ENCODE data around the gene VSIG10. TPM values are rescaled to one million over a fixed set of nuclear protein-coding genes. Genes with fewer than 3 reads are reported as not detected.

VSIG10 gene, protein sequence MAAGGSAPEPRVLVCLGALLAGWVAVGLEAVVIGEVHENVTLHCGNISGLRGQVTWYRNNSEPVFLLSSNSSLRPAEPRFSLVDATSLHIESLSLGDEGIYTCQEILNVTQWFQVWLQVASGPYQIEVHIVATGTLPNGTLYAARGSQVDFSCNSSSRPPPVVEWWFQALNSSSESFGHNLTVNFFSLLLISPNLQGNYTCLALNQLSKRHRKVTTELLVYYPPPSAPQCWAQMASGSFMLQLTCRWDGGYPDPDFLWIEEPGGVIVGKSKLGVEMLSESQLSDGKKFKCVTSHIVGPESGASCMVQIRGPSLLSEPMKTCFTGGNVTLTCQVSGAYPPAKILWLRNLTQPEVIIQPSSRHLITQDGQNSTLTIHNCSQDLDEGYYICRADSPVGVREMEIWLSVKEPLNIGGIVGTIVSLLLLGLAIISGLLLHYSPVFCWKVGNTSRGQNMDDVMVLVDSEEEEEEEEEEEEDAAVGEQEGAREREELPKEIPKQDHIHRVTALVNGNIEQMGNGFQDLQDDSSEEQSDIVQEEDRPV
- total RNA-seq (2013), result 2.4 TPM
- polyA plus RNA-seq (1 to 10 TPM; 1.5 to 2.3 (median 1.5) TPM), polyA minus RNA-seq (1.8 and 3.0 TPM in 2 replicates), total RNA-seq (0.92 to 7.3 (median 2.6) reads per million in 11 experiments)

DNA sequence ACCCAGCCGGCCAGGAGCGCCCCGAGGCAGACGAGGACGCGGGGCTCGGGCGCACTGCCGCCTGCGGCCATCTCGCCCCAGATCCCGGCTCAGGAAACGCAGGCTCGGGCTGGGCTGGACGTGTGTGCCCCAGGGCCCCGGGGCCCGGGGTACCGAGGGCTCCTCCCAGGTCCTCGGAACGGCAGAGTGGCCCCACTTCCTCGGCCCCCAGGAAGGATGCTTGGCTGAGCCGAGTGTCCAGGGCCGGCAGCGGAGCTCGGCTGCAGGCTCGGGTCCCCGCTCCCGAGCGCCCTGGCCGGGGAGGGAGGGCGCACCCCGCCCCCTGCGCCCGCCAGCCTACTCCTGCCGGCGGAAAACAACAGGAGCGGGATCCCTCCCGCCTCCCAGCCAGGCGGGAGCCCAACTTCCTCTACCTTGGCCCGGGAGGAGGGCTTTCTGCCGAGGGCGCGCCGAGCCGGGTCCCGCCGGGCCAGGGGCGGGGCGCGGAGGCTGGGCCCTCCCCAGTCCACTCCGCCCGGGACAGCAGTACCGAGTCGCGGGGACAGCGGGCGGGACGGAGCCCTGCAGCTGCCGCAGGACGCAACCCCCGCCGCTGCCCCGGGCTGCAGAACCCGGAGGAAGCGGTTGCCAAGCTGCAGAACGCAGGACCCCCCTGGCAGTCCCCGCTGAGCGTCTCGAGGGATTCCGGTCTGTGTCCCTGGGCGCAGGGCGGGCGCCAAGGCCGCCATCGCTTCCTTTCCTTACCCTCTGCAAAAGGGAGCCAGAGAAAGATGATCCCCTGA lies at the start of gene VSIG10:
Gene VSIG10 (minus strand): TSS at position 411 of the 782 bp plus-strand sequence. CDS start 340 bp downstream, at position 71.
- H3K9ac ChIP-seq (ENCODE audit: insufficient read depth, low read length, poor library complexity, severe bottlenecking), result peak within 1 kb of the TSS; percentile 65
- no peaks in the 10 kb centered on the region for H3K9me3 ChIP-seq (replicated peaks in 1 of 2; ENCODE audit: control insufficient read depth in 1 of 2, insufficient read depth in 1 of 2, low read length in 2 of 2)
- no peaks in the 10 kb centered on the region for H4K20me1 ChIP-seq (ENCODE audit: insufficient read depth, low read length)
- peak within 1 kb of the TSS; percentile 92 for H2AFZ ChIP-seq (ENCODE audit: insufficient read depth, low read depth, low read length, poor library complexity, severe bottlenecking)
- H3K4me2 ChIP-seq (replicated peaks; ENCODE audit: extremely low read depth, low read length, poor library complexity, severe bottlenecking), result peak within 1 kb of the TSS; percentile 97
- H3K4me3 ChIP-seq (replicated peaks in 1 of 3; ENCODE audit: low read depth in 2 of 3, low read length in 3 of 3), result peak within 1 kb of the TSS; percentile 49 to 88 (median 68)
- no peak within 1 kb of the TSS for H3K27ac ChIP-seq (ENCODE audit: low read depth in 1 of 2, low read length in 2 of 2)
- Mint-ChIP-seq H3K27ac (peak within 1 kb of the TSS in 2 of 7 donors; percentile 20 to 26), H3K4me1 (peaks cover 12% of the 10 kb centered on the region), H3K36me3 (no peaks in the 10 kb centered on the region), H3K27me3 (ENCODE audit: low read depth in 3 of 3) (peaks cover 7 to 13% (median 12%) of the 10 kb centered on the region in 3 donors), H3K4me3 (peak within 1 kb of the TSS; percentile 86 to 94), H3K9me3 (no peaks in the 10 kb centered on the region)
- peaks cover 11 to 14% of the 10 kb centered on the region in 2 donors for H3K4me1 ChIP-seq (ENCODE audit: control insufficient read depth in 1 of 2, insufficient read depth in 2 of 2, low read length in 2 of 2)
- intact Hi-C loops (cut with micrococcal nuclease), result no loop called here
- peaks cover 0 to 4% of the 10 kb centered on the region in 2 donors for H3K27me3 ChIP-seq (ENCODE audit: control insufficient read depth in 2 of 2, insufficient read depth in 2 of 2, low read length in 2 of 2)
- H3K79me2 ChIP-seq (ENCODE audit: insufficient read depth, low read length), result no peaks in the 10 kb centered on the region
- no peaks in the 10 kb centered on the region for H3K36me3 ChIP-seq (replicated peaks in 1 of 2; ENCODE audit: control insufficient read depth in 1 of 2, insufficient read depth in 2 of 2, low read length in 2 of 2)
- DNase-seq, result peak in 2 of 3 donors; percentile 16 to 20
- WGBS (ENCODE audit: insufficient coverage), result under 1% methylated on average over 75 of the region's 75 CpGs
- TF ChIP-seq, protein P1, sequence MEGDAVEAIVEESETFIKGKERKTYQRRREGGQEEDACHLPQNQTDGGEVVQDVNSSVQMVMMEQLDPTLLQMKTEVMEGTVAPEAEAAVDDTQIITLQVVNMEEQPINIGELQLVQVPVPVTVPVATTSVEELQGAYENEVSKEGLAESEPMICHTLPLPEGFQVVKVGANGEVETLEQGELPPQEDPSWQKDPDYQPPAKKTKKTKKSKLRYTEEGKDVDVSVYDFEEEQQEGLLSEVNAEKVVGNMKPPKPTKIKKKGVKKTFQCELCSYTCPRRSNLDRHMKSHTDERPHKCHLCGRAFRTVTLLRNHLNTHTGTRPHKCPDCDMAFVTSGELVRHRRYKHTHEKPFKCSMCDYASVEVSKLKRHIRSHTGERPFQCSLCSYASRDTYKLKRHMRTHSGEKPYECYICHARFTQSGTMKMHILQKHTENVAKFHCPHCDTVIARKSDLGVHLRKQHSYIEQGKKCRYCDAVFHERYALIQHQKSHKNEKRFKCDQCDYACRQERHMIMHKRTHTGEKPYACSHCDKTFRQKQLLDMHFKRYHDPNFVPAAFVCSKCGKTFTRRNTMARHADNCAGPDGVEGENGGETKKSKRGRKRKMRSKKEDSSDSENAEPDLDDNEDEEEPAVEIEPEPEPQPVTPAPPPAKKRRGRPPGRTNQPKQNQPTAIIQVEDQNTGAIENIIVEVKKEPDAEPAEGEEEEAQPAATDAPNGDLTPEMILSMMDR (IDR thresholded peaks at IDR 0.05), result no peak

DNA sequence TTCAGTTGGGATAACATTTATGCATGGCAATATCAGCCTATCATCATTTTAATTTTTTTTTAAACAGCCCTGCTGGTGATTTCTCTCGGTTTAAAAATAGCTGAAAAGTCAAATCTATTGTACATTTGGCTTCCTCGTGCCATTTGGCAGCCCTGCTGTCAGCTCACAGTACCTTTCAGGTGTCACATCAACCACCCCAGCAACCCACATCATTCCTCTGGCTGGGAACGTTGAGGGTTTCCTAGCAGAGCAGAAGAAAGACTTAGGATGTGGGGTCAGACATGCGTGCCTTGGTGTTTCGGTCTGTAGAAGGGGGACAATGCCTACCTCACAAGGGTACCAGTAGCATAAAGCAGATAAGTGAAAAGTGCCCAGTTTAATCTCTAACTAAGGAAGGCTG lies 47.9 kb upstream of the VSIG10 start:
- Mint-ChIP-seq H3K9me3 (no peaks in the 10 kb centered on the region), H3K36me3 (peaks cover 37 to 54% of the 10 kb centered on the region in 2 donors), H3K27ac (peak overlapping the region in 2 of 7 donors; percentile 31 to 54), H3K4me3 (no peak overlapping the region), H3K27me3 (ENCODE audit: low read depth in 3 of 3) (no peaks in the 10 kb centered on the region), H3K4me1 (no peaks in the 10 kb centered on the region)
- H3K4me3 ChIP-seq (replicated peaks in 1 of 3; ENCODE audit: low read depth in 2 of 3, low read length in 3 of 3), result no peak overlapping the region
- no peak overlapping the region for H2AFZ ChIP-seq (ENCODE audit: insufficient read depth, low read depth, low read length, poor library complexity, severe bottlenecking)
- H3K27me3 ChIP-seq (ENCODE audit: control insufficient read depth in 2 of 2, insufficient read depth in 2 of 2, low read length in 2 of 2), result no peaks in the 10 kb centered on the region
- no peak overlapping the region for H3K27ac ChIP-seq (ENCODE audit: low read depth in 1 of 2, low read length in 2 of 2)
- no peak overlapping the region for H3K4me2 ChIP-seq (replicated peaks; ENCODE audit: extremely low read depth, low read length, poor library complexity, severe bottlenecking)
- no peaks in the 10 kb centered on the region for H3K4me1 ChIP-seq (ENCODE audit: control insufficient read depth in 1 of 2, insufficient read depth in 2 of 2, low read length in 2 of 2)
- WGBS (ENCODE audit: insufficient coverage), result 86% methylated on average over 1 of the region's 5 CpGs
- H4K20me1 ChIP-seq (ENCODE audit: insufficient read depth, low read length), result peaks cover 7% of the 10 kb centered on the region
- TF ChIP-seq, protein P1 (IDR thresholded peaks at IDR 0.05), result no peak
- H3K9ac ChIP-seq (ENCODE audit: insufficient read depth, low read length, poor library complexity, severe bottlenecking), result no peak overlapping the region
- intact Hi-C loops (cut with micrococcal nuclease), result no loop called here
- no peak for DNase-seq
- H3K79me2 ChIP-seq (ENCODE audit: insufficient read depth, low read length), result no peaks in the 10 kb centered on the region
- peaks cover 57 to 72% of the 10 kb centered on the region in 2 donors for H3K36me3 ChIP-seq (replicated peaks in 1 of 2; ENCODE audit: control insufficient read depth in 1 of 2, insufficient read depth in 2 of 2, low read length in 2 of 2)
- H3K9me3 ChIP-seq (replicated peaks in 1 of 2; ENCODE audit: control insufficient read depth in 1 of 2, insufficient read depth in 1 of 2, low read length in 2 of 2), result no peaks in the 10 kb centered on the region

Measured in CD14-positive monocyte (primary cell).